LNCAP (cell line): ENCODE data around the gene ACAD11.

Experiments used
- CTCF ChIP-seq: fragments of 450-650 bp; IDR thresholded peaks from 2 replicates; pipeline ENCODE4 v1.5.1; 2017; ENCODE audit warnings: mild to moderate bottlenecking

ACAD11 gene

DNA sequence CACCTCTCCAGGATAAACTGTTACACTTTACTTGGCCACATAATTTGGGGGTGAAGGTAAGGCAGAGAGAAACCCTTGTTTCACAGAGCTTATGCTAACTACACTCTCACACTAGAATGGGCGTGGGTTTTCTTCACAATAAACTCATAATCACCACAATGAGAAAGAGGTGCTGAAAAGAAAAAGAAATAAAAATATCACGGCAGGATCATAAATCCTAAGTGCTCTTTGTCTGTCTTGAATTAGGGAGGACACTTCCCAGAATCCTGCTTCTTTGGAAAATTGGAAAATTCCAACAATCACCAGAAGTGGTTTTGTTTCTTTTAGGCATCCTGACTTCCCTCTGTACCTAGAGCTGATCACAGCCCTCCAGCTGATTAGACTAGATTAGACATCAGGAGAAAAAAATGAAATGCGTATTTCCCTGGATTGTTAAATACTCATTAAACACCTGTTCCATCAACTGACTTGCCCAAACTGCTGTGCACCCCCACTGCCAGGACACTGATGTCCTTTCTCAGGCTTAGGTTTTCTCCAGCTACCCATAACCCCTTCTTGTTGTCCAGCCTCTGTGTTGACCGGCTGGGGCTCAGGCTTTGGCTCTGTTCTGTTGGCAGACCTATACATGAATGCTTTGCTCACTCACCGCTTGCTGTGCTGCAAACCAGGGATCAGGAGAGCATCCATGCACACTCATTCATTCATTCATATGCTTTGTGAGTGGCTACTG is 104.1 kb downstream of the ACAD11 start:
- TF ChIP-seq CTCF = no peak

DNA sequence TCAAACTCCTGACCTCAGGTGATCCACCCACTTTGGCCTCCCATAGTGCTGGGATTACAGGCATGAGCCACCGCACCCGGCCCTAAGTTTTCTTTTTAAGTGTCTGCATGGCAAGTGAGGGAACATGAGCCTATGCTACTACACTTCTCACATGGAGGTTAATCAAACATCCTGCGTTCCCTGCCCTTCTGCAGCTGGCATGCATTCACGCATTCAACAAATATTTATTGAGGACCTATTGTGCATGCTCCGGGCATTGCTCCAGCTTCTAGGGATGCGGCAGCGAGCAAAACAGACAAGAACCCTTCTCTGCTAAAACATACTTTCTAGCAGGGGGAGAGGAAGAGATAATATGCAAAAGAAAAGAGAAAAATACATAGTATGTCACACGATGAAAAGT is 105.2 kb downstream of the ACAD11 start:
- TF ChIP-seq CTCF = no peak

DNA sequence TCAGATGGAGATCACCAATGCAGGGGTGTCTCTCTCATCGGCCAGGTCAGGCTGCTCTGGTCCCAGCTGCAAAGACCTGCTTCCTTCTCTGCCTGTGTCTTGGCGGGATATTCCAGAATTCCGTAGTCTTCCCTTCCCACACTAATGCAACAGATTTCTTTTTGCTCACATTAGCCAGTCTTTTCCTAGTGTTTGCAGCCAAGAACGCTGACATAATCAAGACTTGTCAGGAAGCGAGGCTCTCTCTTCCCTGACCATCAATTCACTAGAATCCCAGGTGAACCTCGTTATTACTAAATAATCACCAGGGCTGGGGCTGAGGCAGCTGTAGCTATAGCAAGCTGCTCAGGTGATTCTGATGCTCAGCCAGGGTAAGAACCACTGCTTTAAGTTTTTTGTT is 105.8 kb downstream of the ACAD11 start:
- no peak for TF ChIP-seq CTCF

- TF ChIP-seq CTCF = no peak
Observed at GRCh38 chr3:132550579-132551305, 108.9 kb downstream of the ACAD11 start.

- TF ChIP-seq CTCF = no peak
Observed at GRCh38 chr3:132549890-132550578, 109.6 kb downstream of the ACAD11 start.

GRCh38 chr3:132549169-132549568 is 110.4 kb downstream of the ACAD11 start:
- TF ChIP-seq CTCF = no peak

- no peak for TF ChIP-seq CTCF
Observed at GRCh38 chr3:132545471-132545870, 114.1 kb downstream of the ACAD11 start.
